Chondrocyte (in vitro differentiated cells): Measurements from ENCODE around the gene ARHGDIA. TPM values are rescaled to one million over a fixed set of nuclear protein-coding genes. Genes with fewer than 3 reads are reported as not detected.

ENCODE experiments used
- DNase-seq: peaks from one replicate; pipeline ENCODE4 v3.0.0; 2021; ENCODE audit warnings: mixed read lengths, low spot score
- H3K27ac Mint-ChIP-seq: one replicate; pipeline ENCODE4 v1.8.0; 2021; ENCODE audit warnings: mild to moderate bottlenecking, moderate library complexity, mixed read lengths; ENCODE audit not compliant: unreplicated experiment
- H3K27me3 Mint-ChIP-seq: 2 replicates; pipeline ENCODE4 v1.8.0; 2021; ENCODE audit warnings: low read depth, mixed read lengths
- H3K36me3 Mint-ChIP-seq: 2 replicates; pipeline ENCODE4 v1.8.0; 2021; ENCODE audit warnings: low read depth, mixed read lengths
- H3K4me1 Mint-ChIP-seq: 2 replicates; pipeline ENCODE4 v1.8.0; 2021; ENCODE audit warnings: low read depth, mild to moderate bottlenecking, mixed read lengths
- H3K4me3 Mint-ChIP-seq: one replicate; pipeline ENCODE4 v1.8.0; 2021; ENCODE audit warnings: mild to moderate bottlenecking, moderate library complexity, mixed read lengths; ENCODE audit not compliant: unreplicated experiment
- H3K9me3 Mint-ChIP-seq: 2 replicates; pipeline ENCODE4 v1.8.0; 2021; ENCODE audit warnings: low read depth, mixed read lengths
- total RNA-seq: library from RNA; stranded (reverse); gene quantifications from 3 replicates; pipeline ENCODE4 v1.2.1, GENCODE V29; 2021
- TF ChIP-seq, protein P1 (sequence below): fragments of 200-600 bp; sonication (generic); IDR thresholded peaks from 2 replicates; pipeline ENCODE4 v1.5.0; 2021; ENCODE audit warnings: antibody characterized with exemption, mild to moderate bottlenecking, moderate library complexity

Gene ARHGDIA
- total RNA-seq, 1 donor from 2014 or later = 481 TPM

DNA sequence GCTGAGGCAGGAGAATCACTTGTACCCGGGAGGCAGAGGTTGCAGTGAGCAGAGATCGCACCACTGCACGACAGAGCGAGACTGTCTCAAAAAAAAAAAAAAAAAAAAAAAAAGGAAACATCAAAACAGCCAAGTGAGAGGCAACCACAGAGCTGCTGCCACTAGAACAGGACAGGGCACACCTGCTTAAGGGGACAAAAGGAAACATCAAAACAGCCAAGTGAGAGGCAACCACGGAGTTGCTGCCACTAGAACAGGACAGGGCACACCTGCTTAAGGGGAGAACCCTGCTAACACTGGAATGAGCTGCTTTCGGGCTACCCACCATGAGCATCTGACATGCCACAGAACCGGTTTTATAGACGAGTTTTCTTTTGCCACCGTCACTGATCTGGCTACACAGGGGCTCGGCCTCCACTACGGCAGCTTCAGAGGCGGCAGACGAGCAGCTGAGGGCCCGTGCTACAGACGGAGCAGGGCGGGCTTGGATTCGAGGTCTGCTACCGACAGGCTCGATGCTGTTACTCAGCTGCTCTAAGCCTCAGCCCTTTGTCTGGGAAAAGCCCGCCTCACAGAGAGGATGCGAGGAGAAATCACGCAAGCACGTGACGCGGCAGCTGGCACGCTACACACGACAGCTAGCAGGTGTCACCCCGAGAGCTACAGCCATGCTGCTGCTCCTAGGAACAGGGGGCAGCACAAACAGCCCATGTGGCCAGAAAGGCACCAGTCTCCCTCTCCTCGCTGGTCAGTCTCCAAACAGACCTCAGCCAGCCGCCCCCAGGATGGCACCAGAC lies 12.8 kb downstream of the ARHGDIA start:
- peak; percentile 88 for DNase-seq
- peak overlapping the region; percentile 79 for H3K27ac Mint-ChIP-seq
- no peaks in the 10 kb centered on the region for H3K27me3 Mint-ChIP-seq
- no peaks in the 10 kb centered on the region for H3K9me3 Mint-ChIP-seq
- H3K4me3 Mint-ChIP-seq = peak overlapping the region; percentile 83
- TF ChIP-seq, protein P1, sequence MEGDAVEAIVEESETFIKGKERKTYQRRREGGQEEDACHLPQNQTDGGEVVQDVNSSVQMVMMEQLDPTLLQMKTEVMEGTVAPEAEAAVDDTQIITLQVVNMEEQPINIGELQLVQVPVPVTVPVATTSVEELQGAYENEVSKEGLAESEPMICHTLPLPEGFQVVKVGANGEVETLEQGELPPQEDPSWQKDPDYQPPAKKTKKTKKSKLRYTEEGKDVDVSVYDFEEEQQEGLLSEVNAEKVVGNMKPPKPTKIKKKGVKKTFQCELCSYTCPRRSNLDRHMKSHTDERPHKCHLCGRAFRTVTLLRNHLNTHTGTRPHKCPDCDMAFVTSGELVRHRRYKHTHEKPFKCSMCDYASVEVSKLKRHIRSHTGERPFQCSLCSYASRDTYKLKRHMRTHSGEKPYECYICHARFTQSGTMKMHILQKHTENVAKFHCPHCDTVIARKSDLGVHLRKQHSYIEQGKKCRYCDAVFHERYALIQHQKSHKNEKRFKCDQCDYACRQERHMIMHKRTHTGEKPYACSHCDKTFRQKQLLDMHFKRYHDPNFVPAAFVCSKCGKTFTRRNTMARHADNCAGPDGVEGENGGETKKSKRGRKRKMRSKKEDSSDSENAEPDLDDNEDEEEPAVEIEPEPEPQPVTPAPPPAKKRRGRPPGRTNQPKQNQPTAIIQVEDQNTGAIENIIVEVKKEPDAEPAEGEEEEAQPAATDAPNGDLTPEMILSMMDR = no peak
- H3K4me1 Mint-ChIP-seq = peaks cover 58% of the 10 kb centered on the region
- peaks cover 17% of the 10 kb centered on the region for H3K36me3 Mint-ChIP-seq

DNA sequence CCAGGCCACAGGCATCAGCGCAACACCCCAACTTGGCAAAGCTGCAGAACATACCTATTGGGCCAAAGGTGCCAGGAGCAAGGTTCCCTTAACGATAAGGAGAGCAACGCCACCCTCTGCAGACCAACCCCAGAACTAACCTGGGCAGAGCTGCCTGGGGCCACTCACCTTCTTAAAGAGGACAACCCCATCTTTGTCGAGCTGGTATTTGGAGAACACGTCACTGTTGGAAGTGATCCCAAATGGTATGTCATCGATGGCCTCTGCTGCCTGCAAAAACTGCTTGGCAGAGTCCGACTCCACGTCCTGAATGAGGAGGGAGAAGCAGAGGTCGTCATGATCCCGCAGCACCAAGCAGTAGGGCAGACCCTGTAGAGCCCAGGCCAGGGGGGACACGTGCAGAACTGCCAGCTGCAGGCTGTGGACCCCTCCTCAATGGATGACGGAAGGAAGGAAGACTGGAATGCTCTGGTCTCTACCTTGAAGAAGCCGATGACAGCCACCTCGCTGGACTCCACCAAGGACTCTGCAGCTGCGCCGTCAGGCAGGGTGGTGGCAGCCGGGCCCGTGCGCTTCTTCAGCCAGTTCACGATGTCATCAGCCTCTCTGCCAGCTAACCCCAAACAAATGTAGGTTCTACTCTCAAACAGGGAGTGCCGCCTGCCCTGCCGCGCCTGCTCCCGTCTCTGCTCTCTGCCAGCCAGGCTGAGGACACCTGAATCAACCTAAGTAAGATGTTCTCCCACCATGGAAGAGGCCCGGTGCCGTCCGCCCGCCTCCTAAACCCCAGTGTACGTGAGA lies 16.0 kb downstream of the ARHGDIA start:
- Mint-ChIP-seq H3K27me3 (no peaks in the 10 kb centered on the region), H3K27ac (no peak overlapping the region), H3K36me3 (peaks cover 21% of the 10 kb centered on the region), H3K4me3 (no peak overlapping the region), H3K9me3 (no peaks in the 10 kb centered on the region), H3K4me1 (peaks cover 42% of the 10 kb centered on the region)
- DNase-seq = no peak
- TF ChIP-seq, protein P1 = no peak

DNA sequence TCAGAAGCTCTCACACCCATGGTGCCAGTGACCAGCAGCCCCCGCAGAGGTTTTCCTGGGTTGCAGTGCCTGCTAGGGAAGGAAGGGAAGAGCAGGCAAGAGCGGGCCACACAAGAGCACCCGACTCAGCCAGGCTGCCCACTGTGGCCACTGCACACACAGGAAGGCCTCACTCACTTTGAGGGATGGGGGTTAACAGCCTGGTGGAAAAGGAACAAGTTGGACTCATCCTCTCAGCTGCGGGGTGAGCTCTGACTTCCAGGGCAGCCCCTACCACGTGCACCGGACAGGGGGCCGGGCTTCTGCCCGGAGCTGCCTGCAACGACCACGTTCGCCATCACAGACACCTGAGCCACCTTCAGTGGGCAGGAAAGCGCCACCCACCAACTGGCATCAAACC lies 18.9 kb downstream of the ARHGDIA start:
- DNase-seq = no peak
- no peak overlapping the region for H3K27ac Mint-ChIP-seq
- H3K4me3 Mint-ChIP-seq = no peak overlapping the region
- peaks cover 21% of the 10 kb centered on the region for H3K36me3 Mint-ChIP-seq
- TF ChIP-seq, protein P1 = no peak
- H3K9me3 Mint-ChIP-seq = no peaks in the 10 kb centered on the region
- no peaks in the 10 kb centered on the region for H3K27me3 Mint-ChIP-seq
- peaks cover 17% of the 10 kb centered on the region for H3K4me1 Mint-ChIP-seq

DNA sequence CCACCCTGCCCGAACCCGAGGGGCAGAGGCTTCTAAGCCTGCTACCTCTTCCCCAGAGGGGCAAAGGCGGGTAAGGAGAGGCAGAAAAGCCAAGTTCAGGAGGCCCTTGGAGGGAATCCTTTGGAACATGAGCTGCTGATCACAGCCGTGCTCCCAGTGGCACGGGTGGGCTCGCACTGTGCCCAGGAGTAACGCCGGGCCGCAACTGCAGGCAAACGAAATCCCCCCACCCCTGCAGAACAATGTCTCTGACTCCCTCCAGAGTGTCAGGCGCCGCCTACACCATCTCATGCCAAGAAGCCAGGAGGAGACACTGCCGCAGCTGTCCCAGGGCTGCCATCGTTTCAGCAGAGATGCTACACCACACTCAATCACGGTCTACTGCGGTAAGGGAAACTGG lies 19.7 kb downstream of the ARHGDIA start:
- Mint-ChIP-seq H3K27ac (no peak overlapping the region), H3K27me3 (no peaks in the 10 kb centered on the region), H3K4me1 (peaks cover 14% of the 10 kb centered on the region), H3K4me3 (no peak overlapping the region), H3K9me3 (no peaks in the 10 kb centered on the region), H3K36me3 (peaks cover 25% of the 10 kb centered on the region)
- no peak for DNase-seq
- TF ChIP-seq, protein P1 = no peak

DNA sequence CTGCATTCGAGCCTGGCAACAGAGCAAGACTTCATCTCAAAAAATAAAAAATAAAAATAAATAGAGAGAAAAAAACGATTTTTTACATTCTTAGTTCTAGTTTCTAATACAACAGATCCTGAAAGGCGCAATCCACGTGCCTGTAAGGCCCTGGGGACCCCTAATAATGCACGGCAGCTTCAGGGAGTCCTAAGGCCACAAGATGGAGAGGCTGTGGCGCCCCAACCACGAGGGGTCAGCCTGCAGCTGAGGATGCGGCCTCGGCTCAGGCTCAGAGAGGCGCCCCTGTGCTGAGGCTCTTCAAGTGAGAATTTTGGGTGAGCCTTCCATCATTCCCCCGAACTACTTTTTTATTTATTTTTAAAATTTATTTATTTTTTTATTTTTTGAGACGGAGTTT lies 21.7 kb downstream of the ARHGDIA start:
- Mint-ChIP-seq H3K27me3 (no peaks in the 10 kb centered on the region), H3K27ac (no peak overlapping the region), H3K36me3 (peaks cover 30% of the 10 kb centered on the region), H3K9me3 (no peaks in the 10 kb centered on the region), H3K4me3 (no peak overlapping the region), H3K4me1 (no peaks in the 10 kb centered on the region)
- TF ChIP-seq, protein P1 = no peak
- no peak for DNase-seq
